H9 (cell line): Measurements from ENCODE around the gene ACACA. TPM values are rescaled to one million over a fixed set of nuclear protein-coding genes. Genes with fewer than 3 reads are reported as not detected.

Experiments used
- DNase-seq: peaks from one replicate; pipeline ENCODE4 v3.0.0-alpha.2; 2017
- H2AFZ ChIP-seq: one replicate; pipeline ENCODE4 v1.6.1; 2013; ENCODE audit warnings: mild to moderate bottlenecking, low read length, control low read depth, moderate library complexity
- H2AK5ac ChIP-seq: 2 replicates; pipeline ENCODE4 v1.6.1; 2013; ENCODE audit warnings: low read length, control low read depth, mixed read lengths; ENCODE audit not compliant: insufficient read length
- H2BK120ac ChIP-seq: one replicate; pipeline ENCODE4 v1.6.1; 2013; ENCODE audit warnings: low read depth, mild to moderate bottlenecking, low read length, control low read depth, inconsistent platforms; ENCODE audit not compliant: poor library complexity, severe bottlenecking
- H2BK12ac ChIP-seq: 2 replicates; pipeline ENCODE4 v1.6.1; 2013; ENCODE audit warnings: low read length, control low read depth, mixed read lengths, low read depth; ENCODE audit not compliant: insufficient read length
- H2BK15ac ChIP-seq: 2 replicates; pipeline ENCODE4 v1.6.1; 2013; ENCODE audit warnings: low read depth, low read length, control low read depth
- H2BK20ac ChIP-seq: one replicate; pipeline ENCODE4 v1.6.1; 2013; ENCODE audit warnings: low read depth, mild to moderate bottlenecking, low read length, control low read depth, inconsistent platforms; ENCODE audit not compliant: poor library complexity, severe bottlenecking
- H2BK5ac ChIP-seq: 2 replicates; pipeline ENCODE4 v1.6.1; 2013; ENCODE audit warnings: low read length, control low read depth, mixed read lengths; ENCODE audit not compliant: insufficient read length
- H3K14ac ChIP-seq: 2 replicates; pipeline ENCODE4 v1.6.1; 2013; ENCODE audit warnings: low read length, control low read depth; ENCODE audit not compliant: insufficient read depth
- H3K18ac ChIP-seq: 2 replicates; pipeline ENCODE4 v1.6.1; 2013; ENCODE audit warnings: low read depth, mild to moderate bottlenecking, mixed read lengths, low read length, control low read depth; ENCODE audit not compliant: insufficient read length
- H3K23ac ChIP-seq: 2 replicates; pipeline ENCODE4 v1.6.1; 2013; ENCODE audit warnings: low read length, control low read depth, mixed read lengths, low read depth; ENCODE audit not compliant: insufficient read length
- H3K23me2 ChIP-seq: 2 replicates; pipeline ENCODE4 v1.6.1; 2013; ENCODE audit warnings: low read depth, mild to moderate bottlenecking, mixed read lengths, low read length, control low read depth; ENCODE audit not compliant: insufficient read length, poor library complexity, severe bottlenecking
- H3K27ac ChIP-seq: 2 replicates; pipeline ENCODE4 v1.5.1; 2013; ENCODE audit warnings: low read length, control low read depth, mixed read lengths, low read depth; ENCODE audit not compliant: insufficient read length
- H3K27me3 ChIP-seq: 2 replicates; pipeline ENCODE4 v1.6.1; 2013; ENCODE audit warnings: low read length, control low read depth, inconsistent platforms; ENCODE audit not compliant: insufficient read depth
- H3K4ac ChIP-seq: 2 replicates; pipeline ENCODE4 v1.6.1; 2013; ENCODE audit warnings: low read depth, mild to moderate bottlenecking, control low read depth, inconsistent platforms, low read length, moderate library complexity
- H3K4me1 ChIP-seq: 2 replicates; pipeline ENCODE4 v1.6.1; 2013; ENCODE audit warnings: low read length, control low read depth, inconsistent platforms; ENCODE audit not compliant: insufficient read depth
- H3K4me2 ChIP-seq: 2 replicates; pipeline ENCODE4 v1.6.1; 2013; ENCODE audit warnings: low read length, control low read depth, mixed read lengths; ENCODE audit not compliant: insufficient read length, insufficient read depth
- H3K56ac ChIP-seq: 2 replicates; pipeline ENCODE4 v1.6.1; 2013; ENCODE audit warnings: low read depth, mild to moderate bottlenecking, mixed read lengths, low read length, control low read depth; ENCODE audit not compliant: insufficient read length
- H3K79me1 ChIP-seq: 2 replicates; pipeline ENCODE4 v1.6.1; 2013; ENCODE audit warnings: low read depth, mild to moderate bottlenecking, moderate library complexity, low read length, control low read depth, inconsistent platforms; ENCODE audit not compliant: insufficient read depth, poor library complexity, severe bottlenecking
- H3K79me2 ChIP-seq: 2 replicates; pipeline ENCODE4 v1.6.1; 2013; ENCODE audit warnings: low read length, control low read depth, inconsistent platforms; ENCODE audit not compliant: insufficient read depth
- H3K9ac ChIP-seq: 2 replicates; pipeline ENCODE4 v1.6.1; 2013; ENCODE audit warnings: low read length, control low read depth, mixed read lengths; ENCODE audit not compliant: insufficient read length; ENCODE audit errors: extremely low read depth
- H3K9me3 ChIP-seq: one replicate; pipeline ENCODE4 v1.6.1; 2013; ENCODE audit warnings: low read depth, low read length, inconsistent platforms; ENCODE audit not compliant: control insufficient read depth
- H3T11ph ChIP-seq: one replicate; pipeline ENCODE4 v1.6.1; 2013; ENCODE audit warnings: mild to moderate bottlenecking, low read length, control low read depth, inconsistent platforms
- H4K20me1 ChIP-seq: one replicate; pipeline ENCODE4 v1.6.1; 2013; ENCODE audit not compliant: control insufficient read depth, insufficient read length, insufficient read depth
- H4K5ac ChIP-seq: 2 replicates; pipeline ENCODE4 v1.6.1; 2013; ENCODE audit warnings: low read depth, mild to moderate bottlenecking, mixed read lengths, low read length, control low read depth; ENCODE audit not compliant: insufficient read length
- H4K8ac ChIP-seq: replicated peaks from 2 replicates; pipeline ENCODE4 v1.6.1; 2013; ENCODE audit warnings: low read length, control low read depth, mixed read lengths, low read depth; ENCODE audit not compliant: insufficient read length
- H4K91ac ChIP-seq: 2 replicates; pipeline ENCODE4 v1.6.1; 2013; ENCODE audit warnings: low read depth, mild to moderate bottlenecking, moderate library complexity, mixed read lengths, low read length, control low read depth; ENCODE audit not compliant: insufficient read length
- H3K27ac Mint-ChIP-seq, 3 experiments: 2 replicates in 2 of 3; 3 replicates in 1 of 3; pipeline ENCODE4 v1.8.0; 2020 to 2021; ENCODE audit warnings: mixed read lengths in 3 of 3, mild to moderate bottlenecking in 1 of 3, moderate library complexity in 1 of 3
- H3K27me3 Mint-ChIP-seq: 2 replicates; pipeline ENCODE4 v1.8.0; 2021; ENCODE audit warnings: low read depth, mild to moderate bottlenecking, moderate library complexity, mixed read lengths
- H3K36me3 Mint-ChIP-seq, 3 experiments: 2 replicates in 2 of 3; 3 replicates in 1 of 3; pipeline ENCODE4 v1.8.0; 2020 to 2021; ENCODE audit warnings: low read depth in 3 of 3, mixed read lengths in 3 of 3; ENCODE audit not compliant: insufficient read depth in 1 of 3
- H3K4me1 Mint-ChIP-seq, 2 experiments: 2 replicates each; pipeline ENCODE4 v1.8.0; 2020; ENCODE audit warnings: mixed read lengths in 2 of 2
- H3K4me3 Mint-ChIP-seq, 2 experiments: 2 replicates in 1 of 2; 3 replicates in 1 of 2; pipeline ENCODE4 v1.8.0; 2020 to 2021; ENCODE audit warnings: mild to moderate bottlenecking in 2 of 2, mixed read lengths in 2 of 2, moderate library complexity in 1 of 2
- H3K9me3 Mint-ChIP-seq, 2 experiments: 2 replicates in 1 of 2; 3 replicates in 1 of 2; pipeline ENCODE4 v1.8.0; 2020; ENCODE audit warnings: mild to moderate bottlenecking in 2 of 2, mixed read lengths in 2 of 2, moderate library complexity in 1 of 2
- CTCF ChIP-seq: fragments of 200-600 bp; sonication (generic); conservative IDR thresholded peaks from 3 replicates; pipeline ENCODE4 v1.8.0; 2021; ENCODE audit warnings: antibody characterized with exemption, mild to moderate bottlenecking
- WGBS: extraction: QIAGEN DNeasy Blood & Tissue Kit; methylation state at CpG from one replicate; pipeline ENCODE4 v1.1.7; 2013; ENCODE audit warnings: missing lambda C conversion rate, low lambda C conversion rate, mixed read lengths; ENCODE audit not compliant: insufficient read length; ENCODE audit errors: extremely low coverage; 5-methylcytosine and 5-hydroxymethylcytosine counted together
- total RNA-seq: library from RNA; stranded (reverse); gene quantifications from 2 replicates; pipeline ENCODE4 v1.2.1, GENCODE V29; 2021

The ACACA gene
- total RNA-seq, 1 experiment from 2014 or later = 135 TPM

GRCh38 chr17:37054894-37055293, 351.7 kb downstream of the ACACA start:
- Mint-ChIP-seq H3K27me3 (no peaks in the 10 kb centered on the region), H3K9me3 (no peaks in the 10 kb centered on the region; a peak in 1 of 5 replicates), H3K27ac (peak overlapping the region in 2 of 3 experiments; percentile 33 to 89; a peak in 4 of 7 replicates), H3K36me3 (peaks cover 0 to 30% (median 21%) of the 10 kb centered on the region in 3 experiments; a peak in 6 of 7 replicates), H3K4me3 (no peak overlapping the region), H3K4me1 (peaks cover 35 to 36% of the 10 kb centered on the region in 2 experiments)
- H3K27ac ChIP-seq = no peak overlapping the region
- TF ChIP-seq CTCF = no peak
- H3K79me1 ChIP-seq = no peaks in the 10 kb centered on the region
- no peak overlapping the region for H2BK20ac ChIP-seq
- no peak overlapping the region for H3T11ph ChIP-seq
- H3K4me1 ChIP-seq = peaks cover 4% of the 10 kb centered on the region; the same call in 1 of the 2 replicates
- H2AFZ ChIP-seq = no peak overlapping the region
- H3K9ac ChIP-seq = no peak overlapping the region
- H3K9me3 ChIP-seq = no peaks in the 10 kb centered on the region
- no CpG with 5 or more reads among the region's 8 CpGs for WGBS
- H3K18ac ChIP-seq = no peak overlapping the region
- no peak overlapping the region for H4K8ac ChIP-seq
- H4K20me1 ChIP-seq = no peaks in the 10 kb centered on the region
- H3K4ac ChIP-seq = no peak overlapping the region
- DNase-seq = no peak
- no peak overlapping the region for H2BK5ac ChIP-seq
- no peaks in the 10 kb centered on the region for H3K27me3 ChIP-seq
- H2BK12ac ChIP-seq = no peak overlapping the region
- H3K23ac ChIP-seq = no peak overlapping the region
- H2BK120ac ChIP-seq = no peak overlapping the region
- no peak overlapping the region for H3K56ac ChIP-seq
- H4K5ac ChIP-seq = no peak overlapping the region
- H3K23me2 ChIP-seq = no peaks in the 10 kb centered on the region
- no peak overlapping the region for H4K91ac ChIP-seq
- no peak overlapping the region for H3K14ac ChIP-seq
- H3K79me2 ChIP-seq = no peaks in the 10 kb centered on the region
- H3K4me2 ChIP-seq = no peak overlapping the region
- H2BK15ac ChIP-seq = no peak overlapping the region
- no peak overlapping the region for H2AK5ac ChIP-seq
